Breast epithelium (tissue), 4 donors: ENCODE data around the gene SSTR3. TPM values are rescaled to one million over a fixed set of nuclear protein-coding genes. Genes with fewer than 3 reads are reported as not detected.
A peak's percentile ranks its signal among the peaks of the same experiment; 100 is the strongest.

Experiments
- DNase-seq, 2 donors: peaks; one replicate each; pipeline ENCODE4 v3.0.0-alpha.2; 2019; ENCODE audit warnings: low spot score in 2 of 2
- H3K27ac ChIP-seq, 2 donors: fragments of 200-600 bp; sonication (generic) in 1 of 2; one replicate each; pipeline ENCODE4 v1.5.1; 2016 to 2019; ENCODE audit warnings: mild to moderate bottlenecking in 1 of 2
- H3K27me3 ChIP-seq, 2 donors: fragments of 200-600 bp; sonication (generic) in 1 of 2; one replicate each; pipeline versions ENCODE4 v1.5.1 to v1.6.0; 2017 to 2019; ENCODE audit warnings: control low read depth in 1 of 2, mild to moderate bottlenecking in 1 of 2
- H3K36me3 ChIP-seq: fragments of 200-600 bp; one replicate; pipeline ENCODE4 v1.5.1; 2019
- H3K4me1 ChIP-seq, 2 donors: fragments of 200-600 bp; sonication (generic); one replicate each; pipeline ENCODE4 v1.5.1; 2016 to 2019; ENCODE audit warnings: control low read depth in 1 of 2
- H3K4me3 ChIP-seq, 3 donors: fragments of 200-600 bp; sonication (generic); 1 replicate in 2 of 3; 2 replicates in 1 of 3; pipeline ENCODE4 v1.5.1; 2016 to 2019; ENCODE audit warnings: mild to moderate bottlenecking in 3 of 3, moderate library complexity in 2 of 3
- H3K9me3 ChIP-seq, 2 donors: fragments of 200-600 bp; sonication (generic) in 1 of 2; one replicate each; pipeline ENCODE4 v1.5.1; 2016 to 2019; ENCODE audit warnings: control low read depth in 1 of 2
- POLR2A ChIP-seq: fragments of 450-650 bp; IDR thresholded peaks from one replicate; pipeline ENCODE4 v1.6.1; 2016; ENCODE audit warnings: antibody characterized with exemption, mild to moderate bottlenecking, moderate library complexity
- POLR2AphosphoS5 ChIP-seq, 3 donors: sonication (generic); formaldehyde crosslinking; IDR thresholded peaks; one replicate each; pipeline ENCODE4 v1.6.1; 2017; ENCODE audit warnings: antibody characterized with exemption in 3 of 3
- intact Hi-C: fragments of 100-400 bp; cut with DNase I; formaldehyde crosslinking; loops from one replicate; pipeline ENCODE4 v1.15.1; 2023; ENCODE audit warnings: low total_unique reads
- total RNA-seq, 3 donors: library from RNA; depleted of rRNA; stranded (reverse); fragments of >200 nt; gene quantifications; one replicate each; pipeline ENCODE4 v1.1.0, GENCODE V29; 2016
- TF ChIP-seq, protein P1 (sequence below), 3 donors: fragments of 450-650 bp; IDR thresholded peaks; one replicate each; pipeline ENCODE4 v1.5.1; 2016 to 2017; ENCODE audit warnings: antibody characterized with exemption in 3 of 3, mild to moderate bottlenecking in 3 of 3, moderate library complexity in 3 of 3

Gene SSTR3
- total RNA-seq, 3 donors from 2014 or later, result not detected

DNA sequence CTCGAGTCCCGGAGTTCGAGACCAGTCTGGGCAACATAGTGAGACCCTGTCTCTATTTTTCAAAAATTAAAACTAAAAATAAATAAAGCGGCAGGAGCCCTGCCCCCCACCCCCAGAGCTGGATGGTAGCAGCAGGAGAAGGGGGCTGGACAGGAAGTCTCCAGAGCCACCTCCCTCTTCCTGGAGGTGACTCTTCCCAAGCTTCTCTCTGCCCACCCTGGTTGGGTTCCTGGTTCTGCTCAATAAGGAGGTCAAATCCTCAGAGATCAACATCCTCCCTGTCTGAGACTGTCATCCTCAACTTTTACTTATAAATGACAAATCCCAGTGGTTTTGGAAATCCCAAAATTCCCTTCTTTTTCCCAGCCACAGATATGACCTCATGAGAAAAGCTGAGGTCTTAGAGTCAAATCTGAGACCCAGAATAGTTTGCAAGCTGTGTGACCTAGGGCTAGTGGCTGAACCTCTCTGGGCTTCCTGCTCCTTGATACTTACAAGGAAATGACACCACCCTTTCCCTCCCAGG, 25.2 kb downstream of the SSTR3 start:
- H3K27me3 ChIP-seq, result no peaks in the 10 kb centered on the region
- TF ChIP-seq POLR2A (no peak), POLR2AphosphoS5 (IDR thresholded peaks at IDR 0.05) (no peak)
- TF ChIP-seq, protein P1, sequence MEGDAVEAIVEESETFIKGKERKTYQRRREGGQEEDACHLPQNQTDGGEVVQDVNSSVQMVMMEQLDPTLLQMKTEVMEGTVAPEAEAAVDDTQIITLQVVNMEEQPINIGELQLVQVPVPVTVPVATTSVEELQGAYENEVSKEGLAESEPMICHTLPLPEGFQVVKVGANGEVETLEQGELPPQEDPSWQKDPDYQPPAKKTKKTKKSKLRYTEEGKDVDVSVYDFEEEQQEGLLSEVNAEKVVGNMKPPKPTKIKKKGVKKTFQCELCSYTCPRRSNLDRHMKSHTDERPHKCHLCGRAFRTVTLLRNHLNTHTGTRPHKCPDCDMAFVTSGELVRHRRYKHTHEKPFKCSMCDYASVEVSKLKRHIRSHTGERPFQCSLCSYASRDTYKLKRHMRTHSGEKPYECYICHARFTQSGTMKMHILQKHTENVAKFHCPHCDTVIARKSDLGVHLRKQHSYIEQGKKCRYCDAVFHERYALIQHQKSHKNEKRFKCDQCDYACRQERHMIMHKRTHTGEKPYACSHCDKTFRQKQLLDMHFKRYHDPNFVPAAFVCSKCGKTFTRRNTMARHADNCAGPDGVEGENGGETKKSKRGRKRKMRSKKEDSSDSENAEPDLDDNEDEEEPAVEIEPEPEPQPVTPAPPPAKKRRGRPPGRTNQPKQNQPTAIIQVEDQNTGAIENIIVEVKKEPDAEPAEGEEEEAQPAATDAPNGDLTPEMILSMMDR (IDR thresholded peaks at IDR 0.05), result no peak
- H3K36me3 ChIP-seq, result no peaks in the 10 kb centered on the region
- H3K27ac ChIP-seq, result peak overlapping the region; percentile 77 to 98
- no peaks in the 10 kb centered on the region for H3K9me3 ChIP-seq
- DNase-seq, result no peak
- intact Hi-C loops, result loop anchor here (10.0 kb wide), 1 partner anchor 1238 kb away; no protein-coding TSS in a partner anchor
- peaks cover 6 to 15% of the 10 kb centered on the region in 2 donors for H3K4me1 ChIP-seq
- H3K4me3 ChIP-seq, result peak overlapping the region; percentile 36 to 65 (median 37)

DNA sequence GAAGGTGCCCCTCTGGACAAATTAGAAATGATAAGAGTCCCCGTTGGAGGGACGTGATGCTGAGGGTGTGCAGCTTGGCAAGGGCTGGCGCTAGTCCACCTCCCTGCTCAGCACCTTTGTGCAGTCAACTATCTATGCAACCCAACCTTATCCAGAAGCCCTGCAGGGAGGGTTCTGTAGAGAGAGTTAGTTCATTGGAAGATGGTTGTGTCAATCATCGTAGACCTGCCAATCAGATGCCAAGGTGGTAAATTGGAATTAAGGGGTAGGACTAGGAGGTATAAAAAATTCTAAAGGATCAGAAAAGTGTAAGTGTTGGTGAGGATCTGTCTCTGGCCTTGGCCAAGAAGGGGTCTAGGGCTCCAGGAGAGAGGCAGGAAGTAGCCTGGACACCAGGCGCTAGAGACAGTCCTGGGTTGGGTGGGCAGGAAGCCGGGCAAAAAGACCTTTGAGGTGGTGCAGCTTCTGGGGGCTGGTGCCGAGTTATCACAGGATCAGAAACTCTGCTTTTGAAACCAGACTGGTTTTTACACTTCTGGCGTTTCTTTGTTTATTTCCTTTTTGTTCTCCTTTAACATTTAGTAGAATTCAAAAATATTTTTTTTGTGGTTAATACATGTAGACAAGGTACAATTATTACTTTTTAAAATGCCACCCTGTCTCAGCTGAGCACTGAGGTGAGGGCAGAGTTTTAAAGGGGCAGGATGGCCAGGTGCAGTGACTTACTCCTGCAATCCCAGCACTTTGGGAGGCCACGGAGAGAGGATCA, 25.9 kb downstream of the SSTR3 start:
- intact Hi-C loops, result loop anchor here (10.0 kb wide), 1 partner anchor 1238 kb away; no protein-coding TSS in a partner anchor
- TF ChIP-seq, protein P1 (IDR thresholded peaks at IDR 0.05), result no peak
- no peak for TF ChIP-seq POLR2AphosphoS5 (IDR thresholded peaks at IDR 0.05)
- TF ChIP-seq POLR2A, result no peak
- peaks cover 6 to 15% of the 10 kb centered on the region in 2 donors for H3K4me1 ChIP-seq
- no peaks in the 10 kb centered on the region for H3K9me3 ChIP-seq
- DNase-seq, result no peak
- no peak overlapping the region for H3K4me3 ChIP-seq
- H3K27me3 ChIP-seq, result no peaks in the 10 kb centered on the region
- H3K27ac ChIP-seq, result peak overlapping the region; percentile 77 to 98
- no peaks in the 10 kb centered on the region for H3K36me3 ChIP-seq

DNA sequence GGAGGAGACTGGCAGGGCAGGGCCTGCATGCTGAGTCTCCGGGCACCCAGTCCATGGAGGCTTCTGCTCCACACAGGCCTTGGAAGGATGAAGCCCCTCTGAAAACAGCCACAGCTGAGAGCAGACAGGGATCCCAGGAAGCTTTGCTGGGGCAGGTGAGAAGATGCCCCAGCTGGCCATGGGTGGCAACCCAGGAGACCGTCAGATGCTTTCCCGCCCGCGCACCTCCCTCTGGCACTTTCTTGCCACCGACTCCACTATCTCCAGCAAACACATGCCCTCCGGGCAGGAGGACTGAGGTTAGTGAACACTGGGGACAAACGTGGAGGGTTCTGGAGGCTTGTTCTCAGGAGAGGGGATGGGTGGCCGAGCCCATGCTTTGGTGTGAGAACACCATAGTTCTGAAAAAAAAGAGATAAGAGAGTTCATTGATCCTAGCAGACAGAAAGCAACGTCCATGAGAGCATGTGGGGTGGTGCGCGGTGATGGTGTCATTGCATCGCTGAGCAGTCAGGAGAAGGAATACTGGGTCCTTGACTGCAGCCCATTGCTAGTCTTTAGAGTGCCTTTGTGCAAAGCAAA, 26.5 kb downstream of the SSTR3 start:
- Histone ChIP-seq H3K4me1 (peaks cover 6 to 15% of the 10 kb centered on the region in 2 donors), H3K9me3 (no peaks in the 10 kb centered on the region), H3K27me3 (no peaks in the 10 kb centered on the region), H3K27ac (peak overlapping the region in 1 of 2 donors; percentile 98), H3K4me3 (no peak overlapping the region), H3K36me3 (no peaks in the 10 kb centered on the region)
- TF ChIP-seq POLR2A (no peak), POLR2AphosphoS5 (IDR thresholded peaks at IDR 0.05) (no peak)
- TF ChIP-seq, protein P1 (IDR thresholded peaks at IDR 0.05), result no peak
- intact Hi-C loops, result loop anchor here (10.0 kb wide), 1 partner anchor 1239 kb away; no protein-coding TSS in a partner anchor
- DNase-seq, result no peak

DNA sequence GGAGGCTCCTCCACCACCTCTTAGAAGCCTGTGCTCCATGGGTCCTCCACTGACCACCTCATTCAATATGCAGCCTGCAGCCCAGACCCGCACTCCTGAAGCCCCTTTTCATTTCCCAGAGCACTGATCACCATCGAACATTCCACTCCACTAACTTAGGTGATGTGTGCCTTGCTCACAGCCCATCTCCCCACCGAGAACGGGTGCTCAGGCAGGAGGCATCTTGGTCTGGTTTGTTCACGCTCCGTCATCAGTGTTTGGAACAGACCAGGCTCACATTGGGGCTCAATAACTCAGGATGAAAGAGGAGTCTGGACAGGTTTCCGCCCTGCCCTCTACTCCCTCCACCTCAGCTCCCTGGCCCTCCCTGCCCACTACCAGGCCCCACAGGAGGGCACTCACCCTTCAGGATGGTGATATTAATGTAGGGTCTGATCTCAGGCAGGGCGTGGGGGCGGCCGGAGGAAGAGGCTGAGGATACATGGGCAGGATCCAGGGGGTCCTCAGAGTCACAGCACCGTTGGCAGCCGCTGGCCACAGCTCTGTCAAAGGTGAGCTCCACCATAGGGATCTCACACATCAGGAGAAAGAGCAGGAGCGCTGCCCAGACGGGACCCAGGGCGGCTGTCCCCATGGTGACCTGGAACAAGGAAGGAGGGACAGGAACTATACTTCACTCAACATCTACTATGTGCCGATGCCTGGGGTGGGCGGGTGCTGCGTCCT, 27.3 kb downstream of the SSTR3 start:
- DNase-seq, result no peak
- Histone ChIP-seq H3K27ac (no peak overlapping the region), H3K9me3 (no peaks in the 10 kb centered on the region), H3K4me3 (no peak overlapping the region), H3K4me1 (peaks cover 6 to 15% of the 10 kb centered on the region in 2 donors), H3K36me3 (no peaks in the 10 kb centered on the region), H3K27me3 (no peaks in the 10 kb centered on the region)
- intact Hi-C loops, result loop anchor here (10.0 kb wide), 1 partner anchor 1240 kb away; no protein-coding TSS in a partner anchor
- TF ChIP-seq, protein P1 (IDR thresholded peaks at IDR 0.05), result no peak
- no peak for TF ChIP-seq POLR2A
- TF ChIP-seq POLR2AphosphoS5 (IDR thresholded peaks at IDR 0.05), result no peak
